GM18520 (cell line): ENCODE measurements around the gene ADK.
"Not testable (repeated sequence)": the region's sequence is repeated elsewhere in the genome, so short reads cannot be mapped to it uniquely, and the experiment has no call there.

ENCODE experiments used
- ATAC-seq: cut with Tn5 transposase; IDR thresholded peaks from one replicate; pipeline ENCODE4 v1.9.1; 2021; ENCODE audit not compliant: unreplicated experiment

The ADK gene

GRCh38 chr10:74179111-74179710 lies 28.2 kb downstream of the ADK start:
- no peak for ATAC-seq

- ATAC-seq: no peak
Measured at GRCh38 chr10:74186678-74187077, 35.7 kb downstream of the ADK start.

DNA sequence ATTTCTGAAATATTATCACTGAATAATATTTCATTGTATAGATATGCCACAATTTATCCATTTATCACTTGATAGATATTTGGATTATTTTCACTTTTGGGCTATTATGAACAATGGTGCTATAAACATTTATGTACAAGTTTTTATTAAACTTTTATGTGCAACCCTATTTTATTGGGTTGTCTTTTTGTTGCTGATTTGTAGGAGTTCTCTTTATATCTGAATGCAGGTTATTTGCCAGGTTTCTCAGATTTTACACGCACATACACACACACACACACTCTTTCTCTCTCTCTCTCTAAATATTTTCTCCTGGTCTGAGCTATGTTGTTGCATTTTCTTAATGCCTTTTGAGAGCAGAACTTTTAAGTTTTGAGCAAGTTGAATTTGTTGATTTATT lies 36.2 kb downstream of the ADK start:
- ATAC-seq: no peak

DNA sequence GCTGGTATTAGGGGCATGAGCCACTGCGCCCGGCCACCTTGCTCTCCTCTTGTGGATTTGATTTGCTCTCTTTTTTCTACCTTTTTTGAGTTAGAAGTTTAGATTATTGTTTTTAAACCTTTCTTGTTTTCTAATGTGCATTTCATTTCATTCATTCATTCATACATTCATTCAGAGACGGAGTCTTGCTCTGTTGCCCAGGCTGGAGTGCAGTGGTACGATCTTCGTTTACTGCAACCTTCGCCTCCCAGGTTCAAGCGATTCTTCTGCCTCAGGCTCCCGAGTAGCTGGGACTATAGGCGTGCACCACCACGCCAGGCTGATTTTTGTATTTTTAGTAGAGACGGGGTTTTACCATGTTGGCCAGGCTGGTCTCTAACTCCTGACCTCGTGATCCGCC lies 37.6 kb downstream of the ADK start:
- ATAC-seq: not testable (repeated sequence)

DNA sequence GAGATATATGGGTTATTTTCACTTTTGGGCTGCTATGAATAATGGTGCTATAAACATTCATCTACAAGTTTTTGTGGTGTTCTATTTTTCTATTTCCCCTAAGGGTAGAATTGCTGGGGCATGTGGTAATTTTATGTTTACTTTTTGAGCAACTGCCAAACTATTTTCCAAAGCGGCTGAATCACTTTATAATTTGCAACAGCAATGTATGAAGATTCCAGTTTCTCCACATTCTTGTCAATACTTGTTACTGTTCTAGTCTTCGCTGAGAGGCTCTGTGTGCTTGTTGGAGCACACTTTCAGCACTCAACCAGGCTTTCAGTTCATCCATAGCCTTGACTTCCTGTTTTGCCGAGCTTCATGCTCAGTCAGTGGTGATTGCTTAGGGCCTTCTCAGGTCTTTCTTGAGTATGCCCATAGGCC lies 39.0 kb downstream of the ADK start:
- peak; percentile 63 for ATAC-seq

DNA sequence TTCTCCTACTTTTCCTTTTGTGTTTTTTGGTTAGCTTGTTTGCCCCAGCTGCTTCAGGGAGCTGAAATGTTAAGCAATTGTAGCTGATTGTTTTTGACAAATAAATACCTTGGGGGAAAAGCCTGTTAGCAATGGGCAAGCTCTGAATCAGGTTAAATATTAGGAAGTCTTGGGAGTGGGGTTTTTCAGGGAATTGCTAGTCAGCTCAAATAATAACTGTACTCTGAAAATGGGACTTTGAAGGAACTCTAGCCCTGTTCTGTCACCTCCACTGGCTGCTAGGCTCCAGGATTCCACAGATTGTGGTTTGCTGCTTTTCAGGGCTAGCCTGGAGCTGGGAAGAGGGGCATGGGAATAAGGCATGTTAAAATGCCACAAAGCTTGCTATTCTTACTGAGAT lies 39.5 kb downstream of the ADK start:
- no peak for ATAC-seq

DNA sequence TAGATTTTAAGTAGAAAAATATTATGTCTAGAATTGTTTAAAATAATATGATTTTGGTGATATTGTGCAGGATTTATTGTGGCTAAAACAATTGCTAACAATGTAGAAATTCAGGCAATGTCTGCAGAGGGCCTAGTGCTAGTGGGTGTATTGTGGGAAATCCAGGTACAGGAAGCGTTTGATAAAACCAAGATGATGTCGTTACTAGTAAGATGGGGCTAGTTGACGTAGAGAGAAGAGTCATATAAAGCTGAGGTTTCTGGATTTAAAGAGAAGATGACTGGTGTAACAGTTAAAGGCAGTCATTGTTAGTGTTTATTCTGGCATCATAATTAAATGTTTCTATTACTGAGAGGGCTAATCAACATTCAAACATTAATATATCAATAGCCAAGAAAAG lies 43.5 kb downstream of the ADK start:
- no peak for ATAC-seq

DNA sequence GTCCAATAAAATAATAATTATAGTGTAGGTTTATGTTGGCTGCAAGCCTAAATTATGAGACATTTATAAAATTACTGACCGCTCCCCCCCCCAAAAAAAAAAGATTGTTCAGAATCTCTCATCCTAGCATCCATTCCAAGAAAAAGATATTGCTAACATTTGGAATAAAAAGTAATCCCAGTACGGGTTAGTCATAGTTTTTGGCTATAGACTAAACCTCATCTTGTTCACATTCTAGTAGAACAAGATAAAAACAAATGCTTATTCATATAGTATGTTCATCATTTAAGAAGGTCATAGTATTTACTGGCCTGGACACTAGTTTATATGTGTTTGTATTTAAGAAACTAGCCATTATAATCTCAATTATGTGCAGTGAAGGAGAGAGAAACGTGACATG lies 44.0 kb downstream of the ADK start:
- ATAC-seq: no peak

- ATAC-seq: no peak
Measured at GRCh38 chr10:74199315-74199714, 48.3 kb downstream of the ADK start.

DNA sequence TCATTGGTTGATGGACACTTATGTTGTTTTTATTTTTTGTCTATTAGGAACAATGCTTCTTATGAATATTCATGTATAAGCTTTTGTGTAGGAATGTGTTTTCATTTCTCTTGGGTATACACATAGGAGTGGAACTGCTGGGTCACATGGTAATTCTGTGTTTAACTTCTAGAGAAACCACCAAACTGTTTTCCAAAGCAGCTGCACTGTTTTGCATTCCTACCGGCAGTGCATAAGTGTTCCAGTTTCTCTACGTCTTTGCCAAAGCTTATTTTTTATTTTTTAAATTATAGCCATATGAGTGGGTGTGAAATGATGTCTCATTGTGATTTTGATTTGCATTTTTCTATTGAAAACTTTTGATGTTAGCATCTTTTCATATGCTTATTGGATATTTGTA lies 51.3 kb downstream of the ADK start:
- no peak for ATAC-seq

GRCh38 chr10:74206746-74207145 lies 55.7 kb downstream of the ADK start:
- no peak for ATAC-seq

- ATAC-seq: no peak
Measured at GRCh38 chr10:74207691-74208480, 56.9 kb downstream of the ADK start.

DNA sequence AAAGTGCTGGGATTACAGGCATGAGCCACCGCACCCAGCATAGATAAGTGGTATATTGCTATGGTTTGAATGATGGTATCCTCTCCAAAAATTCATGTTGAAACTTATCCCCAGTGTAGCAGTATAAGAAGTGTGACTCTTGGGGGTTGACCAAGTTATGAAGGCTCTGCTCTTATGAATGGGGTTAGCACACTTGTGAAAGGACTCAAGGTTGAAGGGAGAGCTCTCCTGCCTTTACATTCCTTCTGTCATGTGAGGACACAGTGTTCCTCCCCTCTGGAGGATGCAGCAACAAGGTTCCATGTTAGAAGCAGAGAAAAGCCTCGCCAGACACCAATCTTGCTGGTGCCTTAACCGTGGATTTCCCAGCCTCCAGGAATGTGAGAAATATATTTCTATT lies 58.0 kb downstream of the ADK start:
- ATAC-seq: no peak

- ATAC-seq: no peak
Measured at GRCh38 chr10:74213019-74213418, 62.0 kb downstream of the ADK start.

DNA sequence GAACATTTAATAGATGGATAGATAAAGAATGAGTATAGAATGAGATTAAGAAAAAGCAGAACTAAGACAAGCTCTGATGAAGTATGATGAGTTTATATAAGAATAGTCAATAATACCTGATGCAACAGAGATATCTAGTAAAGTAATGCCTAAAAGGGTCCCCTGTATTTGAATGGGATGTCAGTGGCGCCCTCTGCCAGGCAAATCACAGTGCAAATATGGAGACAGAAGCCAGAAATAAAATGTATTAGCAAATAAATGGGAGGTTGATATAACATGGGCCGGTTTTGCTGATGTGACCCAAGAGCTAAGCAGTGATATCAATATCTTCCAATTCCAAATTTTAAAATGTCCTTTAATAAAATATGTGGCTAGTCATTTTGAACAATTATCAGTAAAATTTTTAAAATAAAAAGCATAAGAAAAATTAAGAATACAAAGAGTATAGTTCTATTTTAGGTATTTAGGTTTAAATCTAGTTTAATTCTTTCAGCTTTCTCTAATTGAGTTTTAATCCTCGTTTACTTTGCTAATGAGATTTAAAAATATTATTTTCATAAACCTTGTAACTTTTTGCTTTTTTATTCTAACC lies 62.6 kb downstream of the ADK start:
- no peak for ATAC-seq

- ATAC-seq: not testable (repeated sequence)
Measured at GRCh38 chr10:74217110-74217509, 66.1 kb downstream of the ADK start.

DNA sequence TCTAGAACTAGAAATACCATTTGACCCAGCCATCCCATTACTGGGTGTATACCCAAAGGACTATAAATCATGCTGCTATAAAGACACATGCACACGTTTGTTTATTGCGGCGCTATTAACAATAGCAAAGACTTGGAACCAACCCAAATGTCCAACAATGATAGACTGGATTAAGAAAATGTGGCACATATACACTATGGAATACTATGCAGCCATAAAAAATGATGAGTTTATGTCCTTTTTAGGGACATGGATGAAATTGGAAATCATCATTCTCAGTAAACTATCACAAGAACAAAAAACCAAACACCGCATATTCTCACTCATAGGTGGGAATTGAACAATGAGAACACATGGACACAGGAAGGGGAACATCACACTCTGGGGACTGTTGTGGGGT lies 71.4 kb downstream of the ADK start:
- not testable (repeated sequence) for ATAC-seq

DNA sequence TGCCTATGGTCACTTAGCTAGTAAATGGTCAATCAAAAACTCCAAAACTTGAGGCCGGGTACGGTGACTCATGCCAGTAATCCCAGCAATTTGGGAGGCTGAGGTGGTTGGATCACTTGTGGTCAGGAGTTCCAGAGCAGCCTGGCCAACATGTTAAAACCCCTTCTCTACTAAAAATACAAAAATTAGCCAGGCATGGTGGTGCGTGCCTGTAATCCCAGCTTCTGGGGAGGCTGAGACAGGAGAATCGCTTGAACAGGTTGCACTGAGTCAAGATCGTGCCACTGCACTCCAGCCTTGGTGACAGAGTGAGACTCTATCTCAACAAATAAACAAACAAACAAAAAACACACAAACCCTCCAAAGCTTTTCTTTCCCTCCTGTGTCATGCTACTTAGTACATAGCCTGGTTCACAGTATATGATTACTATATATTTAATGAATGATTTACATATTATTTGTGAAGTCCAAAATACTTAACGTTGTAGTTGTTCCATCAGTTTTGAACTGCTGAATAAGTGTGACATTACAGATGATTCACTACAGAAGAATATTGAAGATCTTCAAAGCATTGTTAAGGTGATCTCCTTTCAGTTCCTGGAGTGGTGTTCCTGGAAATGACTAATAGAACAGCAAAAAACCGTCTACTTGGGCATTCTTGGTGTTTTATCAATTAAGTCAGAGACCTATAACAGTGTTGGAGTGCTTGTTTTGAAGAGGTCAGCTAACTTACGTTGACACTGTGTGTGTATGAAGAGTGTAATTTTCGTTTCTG lies 72.9 kb downstream of the ADK start:
- ATAC-seq: peak; percentile 40

- ATAC-seq: no peak
Measured at GRCh38 chr10:74227697-74228424, 76.8 kb downstream of the ADK start.

DNA sequence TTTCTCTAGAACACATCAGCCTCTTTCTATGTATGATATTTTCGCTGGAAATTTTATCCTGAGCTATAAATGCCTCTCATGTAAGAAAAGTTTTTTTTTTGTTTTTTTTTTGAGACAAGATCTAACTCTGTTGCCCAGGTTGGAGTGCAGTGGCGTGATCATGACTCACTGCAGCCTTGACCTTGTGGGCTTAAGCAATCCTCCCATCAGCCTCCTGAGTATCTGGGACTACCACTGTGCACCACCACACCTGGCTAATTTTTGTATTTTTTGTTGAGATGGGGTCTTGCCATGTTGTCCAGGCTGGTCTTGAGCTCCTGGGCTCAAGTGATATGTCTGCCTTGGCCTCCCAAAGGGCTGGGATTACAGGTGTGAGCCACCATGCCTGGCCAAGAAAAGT lies 80.4 kb downstream of the ADK start:
- no peak for ATAC-seq

DNA sequence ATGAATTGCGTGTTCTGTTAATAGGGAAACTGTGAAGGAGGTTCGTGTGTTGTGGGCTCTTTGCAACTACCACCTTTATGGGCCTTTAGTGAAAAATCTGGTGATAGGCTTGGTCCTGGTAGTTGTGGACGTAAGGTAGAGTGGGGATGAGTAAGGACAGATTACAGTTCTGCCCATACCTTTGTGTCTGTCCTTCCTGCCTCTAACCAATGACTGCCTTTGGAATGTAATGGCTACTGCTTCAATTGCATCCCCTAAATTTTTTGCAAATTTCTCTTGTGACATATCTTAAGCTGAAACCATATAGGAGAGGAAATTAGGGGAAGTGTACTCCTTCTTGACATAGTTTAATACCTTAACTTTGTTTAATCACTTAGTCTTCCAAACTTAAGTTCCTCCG lies 82.3 kb downstream of the ADK start:
- no peak for ATAC-seq
